K562 (cell line): Measurements from ENCODE around the gene RHBDL3. TPM values are rescaled to one million over a fixed set of nuclear protein-coding genes. Genes with fewer than 3 reads are reported as not detected.

Experiments used
- ASH1L ChIP-seq: fragments of 450-650 bp; IDR thresholded peaks from 2 replicates; pipeline ENCODE4 v1.6.1; 2018; ENCODE audit warnings: borderline replicate concordance, mild to moderate bottlenecking, low read depth; ENCODE audit not compliant: partially characterized antibody
- CBX3 ChIP-seq, 2 experiments: IDR thresholded peaks; 1 replicate in 1 of 2; 2 replicates in 1 of 2; pipeline ENCODE4 v1.6.1; 2012; ENCODE audit warnings: inconsistent platforms in 2 of 2, low read length in 2 of 2, borderline replicate concordance in 1 of 2, control low read depth in 1 of 2
- EGR1 ChIP-seq: fragments of 450-650 bp; conservative IDR thresholded peaks from 2 replicates; pipeline ENCODE4 v1.6.1; 2017; ENCODE audit warnings: mild to moderate bottlenecking
- HCFC1 ChIP-seq: IDR thresholded peaks from 2 replicates; pipeline ENCODE4 v1.6.1; 2012; ENCODE audit warnings: low read depth, low read length, improper control_type of control experiment
- PHF20 ChIP-seq: fragments of 450-650 bp; IDR thresholded peaks from 2 replicates; pipeline ENCODE4 v1.6.1; 2018; ENCODE audit not compliant: partially characterized antibody
- PML ChIP-seq: IDR thresholded peaks from 2 replicates; pipeline ENCODE4 v1.6.1; 2012; ENCODE audit warnings: low read length, inconsistent platforms
- RBM22 ChIP-seq: fragments of 200-400 bp; formaldehyde crosslinking; IDR thresholded peaks from 2 replicates; pipeline ENCODE4 v1.6.1; 2018; ENCODE audit warnings: low read length, low read depth; ENCODE audit not compliant: poor library complexity, severe bottlenecking
- RCOR1 ChIP-seq, 2 experiments: IDR thresholded peaks; 2 replicates each; pipeline ENCODE4 v1.6.1; 2012; ENCODE audit warnings: low read depth in 2 of 2, low read length in 2 of 2, borderline replicate concordance in 1 of 2, improper control_type of control experiment in 1 of 2
- SMAD1 ChIP-seq: fragments of 150-350 bp; IDR thresholded peaks from 2 replicates; pipeline ENCODE4 v1.6.1; 2014; ENCODE audit warnings: low read length, low read depth; ENCODE audit not compliant: partially characterized antibody
- SMARCA4 ChIP-seq: fragments of 450-650 bp; IDR thresholded peaks from 2 replicates; pipeline ENCODE4 v1.6.1; 2016
- SP1 ChIP-seq: sonication (generic); formaldehyde crosslinking; IDR thresholded peaks from 2 replicates; pipeline ENCODE4 v1.8.1; 2022; ENCODE audit warnings: mild to moderate bottlenecking, missing genetic modification reagents
- VEZF1 ChIP-seq: fragments of 200-800 bp; sonication (Bioruptor generic); IDR thresholded peaks from 2 replicates; pipeline ENCODE4 v1.6.1; 2017; ENCODE audit warnings: missing genetic modification characterization, missing compliant biosample characterization
- ZBTB9 ChIP-seq: fragments of 450-650 bp; formaldehyde crosslinking; IDR thresholded peaks from 2 replicates; pipeline ENCODE4 v1.4.0; 2020; ENCODE audit warnings: mild to moderate bottlenecking, moderate library complexity
- ZC3H11A ChIP-seq: IDR thresholded peaks from 2 replicates; pipeline ENCODE4 v1.6.1; 2012; ENCODE audit warnings: low read depth, low read length, improper control_type of control experiment
- polyA plus RNA-seq, 8 experiments: library from polyadenylated mRNA; depleted of rRNA in 4 of 8; stranded (reverse) in 5 of 8; unstranded in 3 of 8; fragments of >200 nt; fragmentation: Nextera tagmentation in 2 of 8; fragmentation: Illumina TruSeq in 1 of 8; extraction: Ambion mirVana in 2 of 8; extraction: Trizol in 1 of 8; gene quantifications; 2 replicates each; pipeline versions ENCODE4 v1.2.1 to v1.2.3, GENCODE V29; 2011 to 2014; ENCODE audit warnings: inconsistent platforms in 1 of 8, missing spikeins in 1 of 8
- total RNA-seq, 7 experiments: library from RNA; depleted of rRNA in 6 of 7; stranded (reverse); fragments of >200 nt in 6 of 7; fragmentation: Illumina TruSeq in 2 of 7; extraction: Trizol in 2 of 7; gene quantifications; 2 replicates each; pipeline versions ENCODE4 v1.2.1 to v1.2.3, GENCODE V29; 2011 to 2021; ENCODE audit warnings: low replicate concordance in 1 of 7
- TF ChIP-seq, protein P1 (sequence below): fragments of 250-450 bp; sonication (Bioruptor Pico); IDR thresholded peaks from 2 replicates; pipeline ENCODE4 v1.5.0; 2021; ENCODE audit warnings: mild to moderate bottlenecking, borderline replicate concordance
- TF ChIP-seq, protein P2 (sequence below): fragments of 450-650 bp; IDR thresholded peaks from 2 replicates; pipeline ENCODE4 v1.6.1; 2016; ENCODE audit warnings: low read depth, mild to moderate bottlenecking, moderate library complexity
- TF ChIP-seq, protein P3 (sequence below): fragments of 250-450 bp; sonication (Bioruptor Pico); IDR thresholded peaks from 2 replicates; pipeline ENCODE4 v1.4.0; 2020; ENCODE audit warnings: mild to moderate bottlenecking, moderate library complexity

Gene RHBDL3
- total and polyA plus RNA-seq, 9 of the 15 experiments (the other 6 are each of a cell fraction or from before 2014, with no cell fraction given), result 0.06 to 0.31 (median 0.09) TPM; not detected in 4

DNA sequence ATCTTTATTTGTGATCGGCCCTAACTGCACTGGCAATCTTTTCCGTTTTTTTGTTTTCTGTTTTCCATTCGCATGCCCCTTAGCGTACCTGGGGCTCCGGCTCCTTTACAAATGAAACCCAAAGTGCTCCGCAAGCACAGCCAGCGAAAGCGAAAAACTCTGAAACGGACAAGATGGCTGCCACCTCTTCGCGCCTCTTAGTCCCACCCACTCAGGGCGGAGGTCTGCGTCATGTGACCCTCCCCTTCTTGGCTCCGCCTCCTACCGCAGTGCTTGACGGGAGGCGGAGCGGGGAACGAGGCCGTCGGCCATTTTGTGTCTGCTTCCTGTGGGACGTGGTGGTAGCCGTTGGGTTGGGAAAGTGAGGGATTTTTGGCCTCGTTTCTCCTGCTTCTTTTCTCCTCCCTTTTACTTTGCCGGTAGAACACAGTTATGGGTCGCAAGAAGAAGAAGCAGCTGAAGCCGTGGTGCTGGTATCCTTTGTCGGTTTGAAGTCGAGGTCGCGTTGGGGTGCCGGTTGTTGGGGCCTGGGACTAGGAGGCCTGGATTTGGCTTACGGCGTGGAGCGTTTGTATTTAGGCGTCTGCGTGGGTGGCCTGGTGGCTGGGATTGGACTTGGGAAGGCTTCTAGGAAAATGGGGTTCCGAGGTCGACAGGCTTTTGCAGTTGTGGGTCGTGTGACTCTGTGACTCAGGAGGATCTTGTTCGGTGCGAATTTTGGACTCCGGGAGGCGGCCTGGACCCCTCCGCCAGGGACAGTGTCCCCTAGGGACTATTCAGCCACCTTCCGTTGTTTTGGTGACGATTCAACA is 84.4 kb downstream of the RHBDL3 start, which contains the start of gene ZNF207 (continued):
- no peak for TF ChIP-seq ZBTB9
- TF ChIP-seq, protein P1, sequence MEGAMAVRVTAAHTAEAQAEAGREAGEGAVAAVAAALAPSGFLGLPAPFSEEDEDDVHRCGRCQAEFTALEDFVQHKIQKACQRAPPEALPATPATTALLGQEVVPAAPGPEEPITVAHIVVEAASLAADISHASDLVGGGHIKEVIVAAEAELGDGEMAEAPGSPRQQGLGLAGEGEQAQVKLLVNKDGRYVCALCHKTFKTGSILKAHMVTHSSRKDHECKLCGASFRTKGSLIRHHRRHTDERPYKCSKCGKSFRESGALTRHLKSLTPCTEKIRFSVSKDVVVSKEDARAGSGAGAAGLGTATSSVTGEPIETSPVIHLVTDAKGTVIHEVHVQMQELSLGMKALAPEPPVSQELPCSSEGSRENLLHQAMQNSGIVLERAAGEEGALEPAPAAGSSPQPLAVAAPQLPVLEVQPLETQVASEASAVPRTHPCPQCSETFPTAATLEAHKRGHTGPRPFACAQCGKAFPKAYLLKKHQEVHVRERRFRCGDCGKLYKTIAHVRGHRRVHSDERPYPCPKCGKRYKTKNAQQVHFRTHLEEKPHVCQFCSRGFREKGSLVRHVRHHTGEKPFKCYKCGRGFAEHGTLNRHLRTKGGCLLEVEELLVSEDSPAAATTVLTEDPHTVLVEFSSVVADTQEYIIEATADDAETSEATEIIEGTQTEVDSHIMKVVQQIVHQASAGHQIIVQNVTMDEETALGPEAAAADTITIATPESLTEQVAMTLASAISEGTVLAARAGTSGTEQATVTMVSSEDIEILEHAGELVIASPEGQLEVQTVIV (CRISPR knock-in tag), result no peak
- peak; percentile 88 for TF ChIP-seq SP1
- peak; percentile 45 for TF ChIP-seq RBM22
- TF ChIP-seq, protein P2, sequence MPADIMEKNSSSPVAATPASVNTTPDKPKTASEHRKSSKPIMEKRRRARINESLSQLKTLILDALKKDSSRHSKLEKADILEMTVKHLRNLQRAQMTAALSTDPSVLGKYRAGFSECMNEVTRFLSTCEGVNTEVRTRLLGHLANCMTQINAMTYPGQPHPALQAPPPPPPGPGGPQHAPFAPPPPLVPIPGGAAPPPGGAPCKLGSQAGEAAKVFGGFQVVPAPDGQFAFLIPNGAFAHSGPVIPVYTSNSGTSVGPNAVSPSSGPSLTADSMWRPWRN, result no peak
- TF ChIP-seq VEZF1, result peak; percentile 9; the same call in 1 of the 2 replicates
- no peak for TF ChIP-seq ASH1L
- TF ChIP-seq RCOR1 (IDR thresholded peaks at IDR 0.05; ENCODE audit: borderline replicate concordance in 1 of 2, low read depth in 2 of 2, low read length in 2 of 2), result peak in 1 of 2 experiments; percentile 44; a peak in 1 of 4 replicates
- TF ChIP-seq PHF20, result peak; percentile 77
- peak; percentile 72 for TF ChIP-seq EGR1
- TF ChIP-seq CBX3 (IDR thresholded peaks at IDR 0.05; ENCODE audit: borderline replicate concordance in 1 of 2, low read length in 2 of 2), result no peak
- TF ChIP-seq PML, result peak; percentile 85
- TF ChIP-seq SMARCA4, result 0 out of 2 replicates have a peak, but pooled peaks have one; percentile 40
- TF ChIP-seq, protein P3, sequence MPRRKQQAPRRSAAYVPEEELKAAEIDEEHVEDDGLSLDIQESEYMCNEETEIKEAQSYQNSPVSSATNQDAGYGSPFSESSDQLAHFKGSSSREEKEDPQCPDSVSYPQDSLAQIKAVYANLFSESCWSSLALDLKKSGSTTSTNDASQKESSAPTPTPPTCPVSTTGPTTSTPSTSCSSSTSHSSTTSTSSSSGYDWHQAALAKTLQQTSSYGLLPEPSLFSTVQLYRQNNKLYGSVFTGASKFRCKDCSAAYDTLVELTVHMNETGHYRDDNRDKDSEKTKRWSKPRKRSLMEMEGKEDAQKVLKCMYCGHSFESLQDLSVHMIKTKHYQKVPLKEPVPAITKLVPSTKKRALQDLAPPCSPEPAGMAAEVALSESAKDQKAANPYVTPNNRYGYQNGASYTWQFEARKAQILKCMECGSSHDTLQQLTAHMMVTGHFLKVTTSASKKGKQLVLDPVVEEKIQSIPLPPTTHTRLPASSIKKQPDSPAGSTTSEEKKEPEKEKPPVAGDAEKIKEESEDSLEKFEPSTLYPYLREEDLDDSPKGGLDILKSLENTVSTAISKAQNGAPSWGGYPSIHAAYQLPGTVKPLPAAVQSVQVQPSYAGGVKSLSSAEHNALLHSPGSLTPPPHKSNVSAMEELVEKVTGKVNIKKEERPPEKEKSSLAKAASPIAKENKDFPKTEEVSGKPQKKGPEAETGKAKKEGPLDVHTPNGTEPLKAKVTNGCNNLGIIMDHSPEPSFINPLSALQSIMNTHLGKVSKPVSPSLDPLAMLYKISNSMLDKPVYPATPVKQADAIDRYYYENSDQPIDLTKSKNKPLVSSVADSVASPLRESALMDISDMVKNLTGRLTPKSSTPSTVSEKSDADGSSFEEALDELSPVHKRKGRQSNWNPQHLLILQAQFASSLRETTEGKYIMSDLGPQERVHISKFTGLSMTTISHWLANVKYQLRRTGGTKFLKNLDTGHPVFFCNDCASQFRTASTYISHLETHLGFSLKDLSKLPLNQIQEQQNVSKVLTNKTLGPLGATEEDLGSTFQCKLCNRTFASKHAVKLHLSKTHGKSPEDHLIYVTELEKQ (CRISPR knock-in tag), result no peak
- TF ChIP-seq HCFC1, result peak; percentile 70
- TF ChIP-seq ZC3H11A, result no peak
- peak; percentile 77 for TF ChIP-seq SMAD1
